Measurements from ENCODE around the gene WNT9A.
"Not testable (repeated sequence)": the region's sequence is repeated elsewhere in the genome, so short reads cannot be mapped to it uniquely, and the experiment has no call there.

WNT9A gene

DNA sequence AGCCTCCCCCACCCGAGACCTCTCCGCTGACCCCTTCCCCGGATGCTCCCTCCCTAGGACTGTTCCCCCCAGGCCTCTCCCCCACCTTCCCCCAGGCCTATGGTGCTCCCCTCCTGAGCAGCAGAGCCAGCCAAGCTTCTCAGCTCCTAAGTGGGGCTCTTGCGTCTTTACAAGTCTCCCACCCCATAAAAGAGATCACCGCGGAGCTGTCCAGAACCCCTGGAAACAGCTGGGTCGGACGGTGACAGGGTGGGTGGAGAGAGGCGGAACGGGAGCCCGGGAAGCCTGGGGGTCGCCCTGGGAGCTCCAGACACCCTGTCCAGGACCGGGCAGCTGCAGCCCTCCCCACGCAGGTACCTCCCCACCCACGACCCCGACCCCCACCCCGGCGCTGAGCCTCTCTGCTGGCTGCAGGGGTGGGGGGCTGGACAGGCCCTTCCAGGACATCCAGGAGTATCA lies 61.2 kb downstream of the WNT9A start:
- no peak for DNase-seq (ENCODE audit: low spot score)

- DNase-seq (ENCODE audit: low spot score) = no peak
These were observed 61.9 kb downstream of the WNT9A start for GRCh38 chr1:227885648-227886502.

- DNase-seq (ENCODE audit: low spot score) = no peak
These were observed 62.5 kb downstream of the WNT9A start for GRCh38 chr1:227885135-227885647.

DNA sequence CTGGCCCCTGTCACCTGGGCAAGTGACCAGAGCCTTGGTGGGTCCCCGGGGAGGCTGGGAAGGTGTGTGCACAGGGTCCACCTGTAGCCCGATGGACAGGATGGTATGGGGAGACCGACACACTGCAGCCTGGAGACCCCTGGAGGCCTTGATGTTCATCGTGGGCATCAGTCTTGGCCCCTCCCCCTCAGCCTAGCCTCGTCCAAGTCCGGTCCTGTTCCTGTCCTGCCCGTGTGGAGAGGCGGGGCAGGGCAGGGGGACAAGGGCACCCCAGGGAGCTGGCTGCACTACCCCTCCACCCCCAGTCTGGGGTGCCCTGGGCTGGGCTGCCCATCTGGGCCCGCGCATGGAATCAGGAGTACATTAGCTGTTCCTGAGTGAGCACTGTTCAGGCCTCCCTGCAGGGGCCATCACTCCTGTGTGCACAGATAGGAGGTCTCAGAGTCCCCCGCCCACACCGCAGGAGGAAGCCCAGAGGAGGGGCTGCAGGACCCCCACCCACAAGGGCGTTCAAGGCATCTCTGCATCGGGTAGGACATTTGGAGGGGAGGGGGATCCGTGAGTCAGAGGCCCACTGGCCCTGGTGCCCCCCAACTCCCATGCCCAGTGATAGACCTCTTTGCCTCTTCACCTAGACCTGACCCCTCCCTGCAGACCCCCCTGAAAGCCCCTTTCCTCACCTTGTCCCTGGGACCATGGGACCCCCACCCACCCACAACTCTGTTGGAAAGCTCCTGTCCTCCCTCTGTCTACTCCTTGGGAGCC lies 63.2 kb downstream of the WNT9A start:
- no peak for DNase-seq (ENCODE audit: low spot score)

- no peak for DNase-seq (ENCODE audit: low spot score)
These were observed 64.0 kb downstream of the WNT9A start for GRCh38 chr1:227883641-227884301.

DNA sequence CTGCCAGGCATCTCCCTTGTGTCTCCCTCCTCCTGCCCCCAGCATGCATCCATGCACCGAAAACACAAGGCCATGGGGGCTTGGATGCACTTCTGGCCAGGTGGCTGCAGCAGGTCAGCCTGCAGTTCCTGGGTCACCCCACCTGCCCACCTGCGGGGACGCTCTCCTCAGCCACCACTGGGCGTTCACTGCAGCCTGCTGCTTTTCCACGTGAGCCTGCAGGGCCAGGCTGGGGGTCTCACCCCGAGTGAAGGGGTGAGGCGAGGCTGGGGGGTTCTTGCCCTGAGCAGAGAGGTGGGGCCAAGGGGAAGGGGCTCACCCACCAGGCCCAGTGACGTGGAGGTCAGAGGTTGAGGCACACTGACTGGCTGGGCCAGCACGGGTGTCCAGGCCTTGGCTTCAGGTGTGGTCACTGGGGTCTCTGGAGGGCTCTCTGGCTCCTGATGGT lies 64.6 kb downstream of the WNT9A start:
- DNase-seq (ENCODE audit: low spot score) = no peak

DNA sequence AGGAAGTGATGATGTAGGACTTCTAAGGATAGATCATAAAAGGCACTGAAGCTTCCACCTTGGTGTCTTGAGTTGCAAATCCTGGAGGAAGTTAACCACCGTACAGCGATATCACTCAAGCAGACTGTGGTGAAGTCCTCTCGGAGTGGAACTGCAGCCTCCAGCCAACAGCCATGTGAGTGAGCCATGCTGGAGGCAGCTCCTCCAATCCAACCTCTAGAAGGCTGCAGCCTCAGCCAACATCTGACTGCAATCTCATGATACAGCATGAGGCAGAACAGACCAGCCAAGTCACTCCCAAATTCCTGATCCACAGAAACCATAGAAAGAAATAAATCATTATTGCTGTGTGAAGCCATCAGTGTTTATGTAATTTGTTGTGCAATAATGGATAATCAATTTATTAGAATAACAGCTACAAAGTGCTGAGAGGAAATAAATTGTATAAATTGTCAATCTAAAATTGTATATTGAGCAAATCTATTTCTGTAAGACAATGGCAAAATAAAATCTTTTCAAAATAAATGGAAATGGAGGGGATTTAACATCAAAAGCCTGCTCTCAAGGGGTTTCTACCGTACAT lies 67.3 kb downstream of the WNT9A start:
- no peak for DNase-seq (ENCODE audit: low spot score)

GRCh38 chr1:227877810-227878209 lies 69.9 kb downstream of the WNT9A start:
- not testable (repeated sequence) for DNase-seq (ENCODE audit: low spot score)

GRCh38 chr1:227871892-227872291 lies 75.8 kb downstream of the WNT9A start:
- not testable (repeated sequence) for DNase-seq (ENCODE audit: low spot score)

GRCh38 chr1:227870366-227870765 lies 77.4 kb downstream of the WNT9A start:
- no peak for DNase-seq (ENCODE audit: low spot score)

- DNase-seq (ENCODE audit: low spot score) = no peak
These were observed 77.9 kb downstream of the WNT9A start for GRCh38 chr1:227869851-227870305.

GRCh38 chr1:227869279-227869842 lies 78.4 kb downstream of the WNT9A start:
- no peak for DNase-seq (ENCODE audit: low spot score)

All from activated CD4-positive, alpha-beta T cell treated with anti-CD3 and anti-CD28 coated beads, Interleukin-2, Interleukin-4, amounts not matched to agents 100 ng/mL and 50 ng/mL, durations not matched to agents 16 hours and 8 hours (primary cell).